Adrenal gland (tissue), 5 donors: ENCODE results near the gene EEF1AKMT2.

ENCODE experiments used
- CTCF ChIP-seq, 6 experiments: fragments of 450-650 bp in 4 of 6; fragments of 200-600 bp in 2 of 6; sonication (generic) in 1 of 6; IDR thresholded peaks; 1 replicate in 5 of 6; 2 replicates in 1 of 6; pipeline versions ENCODE4 v1.5.1 to v1.8.0; 2016 to 2021; ENCODE audit warnings: antibody characterized with exemption in 6 of 6, mild to moderate bottlenecking in 2 of 6, moderate library complexity in 1 of 6
- POLR2A ChIP-seq, 2 donors: fragments of 450-650 bp; IDR thresholded peaks; one replicate each; pipeline ENCODE4 v1.6.1; 2017; ENCODE audit warnings: antibody characterized with exemption in 2 of 2, mild to moderate bottlenecking in 2 of 2, moderate library complexity in 1 of 2
- donor health status: DM: no; HTN: no; CAD: no.

- no peak for TF ChIP-seq CTCF (IDR thresholded peaks at IDR 0.05)
- TF ChIP-seq POLR2A (IDR thresholded peaks at IDR 0.05), result no peak
These were observed 28.4 kb downstream of the EEF1AKMT2 start for GRCh38 chr10:124763267-124763666.
